Progenitor cell of endocrine pancreas (in vitro differentiated cells): Measurements from ENCODE around the gene NSF. TPM values are rescaled to one million over a fixed set of nuclear protein-coding genes. Genes with fewer than 3 reads are reported as not detected.
"Not testable (repeated sequence)": the region's sequence is repeated elsewhere in the genome, so short reads cannot be mapped to it uniquely, and the experiment has no call there.

Experiments used
- DNase-seq: peaks from one replicate; pipeline ENCODE4 v3.0.0; 2021; ENCODE audit warnings: low spot score; ENCODE audit not compliant: unreplicated experiment
- H3K27ac Mint-ChIP-seq: 2 replicates; pipeline ENCODE4 v1.8.0; 2021; ENCODE audit warnings: mild to moderate bottlenecking, moderate library complexity, mixed read lengths
- H3K27me3 Mint-ChIP-seq: 2 replicates; pipeline ENCODE4 v1.8.0; 2021; ENCODE audit warnings: mixed read lengths
- H3K36me3 Mint-ChIP-seq: 2 replicates; pipeline ENCODE4 v1.8.0; 2022; ENCODE audit warnings: mixed read lengths; ENCODE audit not compliant: insufficient read depth
- H3K4me1 Mint-ChIP-seq: 2 replicates; pipeline ENCODE4 v1.8.0; 2021; ENCODE audit warnings: low read depth, mixed read lengths
- H3K4me3 Mint-ChIP-seq: 2 replicates; pipeline ENCODE4 v1.8.0; 2021; ENCODE audit warnings: low read depth, mild to moderate bottlenecking, moderate library complexity, mixed read lengths
- H3K9me3 Mint-ChIP-seq: 2 replicates; pipeline ENCODE4 v1.8.0; 2021; ENCODE audit warnings: low read depth, mixed read lengths
- long read RNA-seq: library from polyadenylated mRNA; unstranded; transcript quantifications from one replicate; pipeline ENCODE4 v2.0.0, GENCODE V29; 2020
- total RNA-seq: library from RNA; stranded (reverse); gene quantifications from 2 replicates; pipeline ENCODE4 v1.2.1, GENCODE V29; 2021

Gene NSF
- total RNA-seq = 28.6 and 31.3 TPM in 2 replicates
- long read RNA-seq, transcript NSF-201 (21 exons, 3,983 nt) = major isoform, 80 of 110 reads
- long read RNA-seq, transcript NSF-206 (20 exons, 2,667 nt) = minor isoform, 9 of 110 reads
- long read RNA-seq, partial matches to known transcripts = 10 of 110 reads
- long read RNA-seq, other reads (novel, unspliced or antisense) = 11 of 110 reads

- not testable (repeated sequence) for H3K9me3 Mint-ChIP-seq, H3K27ac Mint-ChIP-seq, H3K4me3 Mint-ChIP-seq, H3K27me3 Mint-ChIP-seq, DNase-seq, H3K36me3 Mint-ChIP-seq, H3K4me1 Mint-ChIP-seq
These were observed at the start of gene NSF for GRCh38 chr17:46590157-46591146. TSS of gene NSF (plus strand) at chr17:46590669. CDS start at chr17:46590776, 107 bp downstream.

- H3K36me3 Mint-ChIP-seq, H3K27me3 Mint-ChIP-seq, H3K27ac Mint-ChIP-seq, H3K4me3 Mint-ChIP-seq, H3K9me3 Mint-ChIP-seq, H3K4me1 Mint-ChIP-seq, DNase-seq: not testable (repeated sequence)
These were observed 41.9 kb upstream of the NSF start for GRCh38 chr17:46548607-46549006.

GRCh38 chr17:46559155-46559554 is 31.3 kb upstream of the NSF start:
- H3K9me3 Mint-ChIP-seq, H3K4me1 Mint-ChIP-seq, DNase-seq, H3K4me3 Mint-ChIP-seq, H3K36me3 Mint-ChIP-seq, H3K27ac Mint-ChIP-seq, H3K27me3 Mint-ChIP-seq: not testable (repeated sequence)

- H3K9me3 Mint-ChIP-seq, H3K36me3 Mint-ChIP-seq, H3K27me3 Mint-ChIP-seq: not testable (repeated sequence)
These were observed 30.4 kb upstream of the NSF start for GRCh38 chr17:46560048-46560447.

DNA sequence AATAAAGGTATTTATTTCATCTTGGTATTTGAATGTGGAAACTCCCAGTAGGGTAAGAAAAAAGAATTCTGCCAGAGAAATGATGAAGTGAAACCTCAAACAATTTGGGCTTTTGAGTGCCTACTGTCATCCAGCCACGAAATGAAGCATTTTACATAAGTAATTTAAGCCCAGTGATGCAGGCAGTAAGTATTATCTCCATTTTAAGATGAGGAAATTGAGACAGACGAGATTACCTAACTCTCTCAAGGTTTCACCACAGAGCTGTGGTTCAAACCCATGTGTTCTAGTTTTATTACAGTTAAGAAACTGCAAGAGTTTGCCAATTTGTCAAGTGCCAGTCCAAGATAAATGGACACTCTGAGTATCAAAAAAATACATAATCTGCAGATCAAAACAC is 24.2 kb upstream of the NSF start:
- not testable (repeated sequence) for H3K36me3 Mint-ChIP-seq, H3K4me1 Mint-ChIP-seq, H3K4me3 Mint-ChIP-seq, H3K27me3 Mint-ChIP-seq, DNase-seq, H3K27ac Mint-ChIP-seq, H3K9me3 Mint-ChIP-seq

More at GRCh38 chr17:46560048-46560447, 30.4 kb upstream of the NSF start:
- not testable (repeated sequence) for H3K4me1 Mint-ChIP-seq, H3K4me3 Mint-ChIP-seq, H3K27ac Mint-ChIP-seq, DNase-seq

GRCh38 chr17:46566980-46567379 is 23.5 kb upstream of the NSF start:
- H3K4me3 Mint-ChIP-seq, DNase-seq, H3K36me3 Mint-ChIP-seq: not testable (repeated sequence)

GRCh38 chr17:46571796-46572195 is 18.7 kb upstream of the NSF start:
- H3K4me1 Mint-ChIP-seq, H3K36me3 Mint-ChIP-seq, H3K27me3 Mint-ChIP-seq, DNase-seq, H3K27ac Mint-ChIP-seq, H3K4me3 Mint-ChIP-seq, H3K9me3 Mint-ChIP-seq: not testable (repeated sequence)

More at GRCh38 chr17:46566980-46567379, 23.5 kb upstream of the NSF start:
- not testable (repeated sequence) for H3K27ac Mint-ChIP-seq, H3K9me3 Mint-ChIP-seq, H3K4me1 Mint-ChIP-seq, H3K27me3 Mint-ChIP-seq

- not testable (repeated sequence) for H3K36me3 Mint-ChIP-seq, H3K4me1 Mint-ChIP-seq, H3K9me3 Mint-ChIP-seq, H3K27me3 Mint-ChIP-seq, H3K27ac Mint-ChIP-seq
- DNase-seq = peak; percentile 40
- peak within 1 kb of the TSS; percentile 47 for H3K4me3 Mint-ChIP-seq
These were observed 11.1 kb upstream of the NSF start, which contains the start of gene ARL17A for GRCh38 chr17:46579083-46580075. TSS of gene ARL17A (minus strand) at chr17:46579691. CDS start at chr17:46576322, 3,369 bp downstream.

GRCh38 chr17:46580082-46580481 is 10.4 kb upstream of the NSF start:
- not testable (repeated sequence) for H3K4me1 Mint-ChIP-seq, H3K27me3 Mint-ChIP-seq, H3K9me3 Mint-ChIP-seq, H3K36me3 Mint-ChIP-seq, H3K27ac Mint-ChIP-seq, DNase-seq
- peak overlapping the region; percentile 47 for H3K4me3 Mint-ChIP-seq

DNA sequence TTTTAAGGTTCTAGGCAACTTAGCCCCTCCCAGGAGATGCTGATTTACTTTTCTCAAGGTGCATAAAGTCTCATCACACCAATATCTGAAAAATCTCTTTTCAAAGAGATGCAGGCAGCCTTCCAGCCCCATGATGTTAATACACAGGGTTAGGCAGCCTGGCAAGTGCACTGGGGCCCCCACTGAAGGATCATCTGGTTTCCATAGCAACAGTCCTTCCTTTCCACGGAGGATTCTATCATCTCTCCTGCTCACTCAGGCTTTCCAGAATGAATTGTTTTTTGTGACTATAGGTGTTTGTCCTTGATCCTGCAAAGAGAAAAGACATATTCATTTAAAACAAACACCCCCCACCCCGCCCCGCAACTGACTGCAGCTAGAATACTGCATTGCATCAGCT is 5.0 kb upstream of the NSF start:
- not testable (repeated sequence) for H3K36me3 Mint-ChIP-seq, H3K4me1 Mint-ChIP-seq, H3K27ac Mint-ChIP-seq

DNA sequence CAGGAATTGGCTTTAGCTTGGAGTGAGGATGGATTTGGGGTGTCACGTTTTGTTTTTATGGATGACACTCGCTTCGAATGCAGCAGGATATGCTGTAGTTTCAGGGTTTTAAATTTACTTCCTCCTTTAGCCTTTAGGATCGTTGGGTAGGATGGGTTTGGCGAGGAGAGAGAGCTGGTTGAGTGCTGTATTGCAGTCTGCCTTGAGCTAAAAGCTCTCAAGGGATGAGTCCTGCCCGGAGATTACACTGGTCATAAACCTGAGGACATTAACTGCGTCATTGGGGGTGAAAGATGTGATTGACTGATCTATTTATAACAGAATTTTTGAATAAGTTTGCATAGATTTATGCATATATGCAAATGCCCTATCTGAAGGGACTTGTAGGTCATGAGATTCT is 863 bp downstream of the NSF start:
- not testable (repeated sequence) for H3K9me3 Mint-ChIP-seq, H3K4me3 Mint-ChIP-seq, H3K27me3 Mint-ChIP-seq, DNase-seq, H3K27ac Mint-ChIP-seq, H3K4me1 Mint-ChIP-seq, H3K36me3 Mint-ChIP-seq

More for the DNA sequence above, 5.0 kb upstream of the NSF start:
- H3K9me3 Mint-ChIP-seq, DNase-seq, H3K27me3 Mint-ChIP-seq, H3K4me3 Mint-ChIP-seq: not testable (repeated sequence)

- not testable (repeated sequence) for H3K4me1 Mint-ChIP-seq, DNase-seq, H3K4me3 Mint-ChIP-seq, H3K27ac Mint-ChIP-seq, H3K9me3 Mint-ChIP-seq, H3K27me3 Mint-ChIP-seq, H3K36me3 Mint-ChIP-seq
These were observed 8.0 kb downstream of the NSF start for GRCh38 chr17:46598344-46598931.
